HG02885 (cell line): ENCODE results near the gene MSANTD3.

Source experiments
- ATAC-seq: cut with Tn5 transposase; IDR thresholded peaks from one replicate; pipeline ENCODE4 v1.9.1; 2021; ENCODE audit warnings: mild to moderate bottlenecking; ENCODE audit not compliant: unreplicated experiment, poor library complexity

The MSANTD3 gene

DNA sequence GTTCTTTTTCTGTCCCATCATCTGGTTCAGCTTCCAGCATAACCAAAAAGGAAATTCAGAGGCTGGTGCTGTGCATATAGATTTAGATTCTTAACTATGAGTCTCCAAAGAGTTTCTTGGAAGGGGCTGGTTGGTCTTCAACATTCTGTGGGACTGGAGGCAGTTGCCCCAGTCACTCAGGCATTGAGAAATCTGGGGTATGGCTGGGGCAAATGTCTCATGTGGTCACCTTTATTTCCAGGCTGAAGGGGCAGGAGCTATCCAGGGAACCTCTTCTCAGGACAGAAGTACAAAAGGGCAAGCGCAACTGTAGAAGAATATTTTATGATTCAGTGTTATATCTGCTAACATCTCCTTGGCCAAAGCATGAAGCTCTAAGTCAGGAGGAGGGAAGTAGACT lies 30.6 kb downstream of the MSANTD3 start:
- no peak for ATAC-seq

DNA sequence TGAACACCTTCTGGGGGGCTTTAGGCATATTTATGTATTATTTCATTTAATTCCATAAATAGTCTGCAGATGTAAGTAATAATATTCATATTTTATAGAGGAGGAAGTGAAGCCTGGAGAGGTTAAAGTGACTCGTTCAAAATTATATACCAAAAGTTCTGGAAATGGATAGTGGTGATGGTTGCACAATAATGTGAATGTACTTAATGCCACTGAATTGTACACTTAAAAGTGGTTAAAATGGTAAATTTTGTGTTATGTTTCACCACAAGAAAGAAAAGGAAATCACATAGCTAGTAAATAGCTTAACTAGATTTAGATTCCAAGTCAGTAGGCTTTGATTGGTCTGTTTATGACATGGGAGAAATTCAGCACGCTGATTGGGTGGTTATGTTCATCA lies 33.0 kb downstream of the MSANTD3 start:
- no peak for ATAC-seq

DNA sequence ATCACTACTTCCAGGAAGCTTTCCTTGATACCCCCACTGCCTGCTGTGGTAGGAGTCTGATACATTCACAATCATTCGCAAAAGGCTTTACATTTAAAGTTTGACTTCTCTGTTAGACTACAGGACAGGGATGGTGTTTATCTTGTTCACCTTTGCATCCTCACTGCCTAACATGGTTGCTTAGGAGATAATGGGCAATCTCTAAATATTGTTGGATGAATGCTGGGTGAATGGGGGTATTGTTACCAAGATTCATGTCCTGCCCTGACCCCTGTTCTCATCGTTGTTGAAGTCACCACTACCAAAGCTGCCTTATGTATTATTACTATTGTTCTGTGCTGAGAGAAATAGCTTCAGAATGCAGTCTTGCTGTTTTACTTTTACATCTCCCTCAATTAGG lies 38.3 kb downstream of the MSANTD3 start:
- no peak for ATAC-seq

DNA sequence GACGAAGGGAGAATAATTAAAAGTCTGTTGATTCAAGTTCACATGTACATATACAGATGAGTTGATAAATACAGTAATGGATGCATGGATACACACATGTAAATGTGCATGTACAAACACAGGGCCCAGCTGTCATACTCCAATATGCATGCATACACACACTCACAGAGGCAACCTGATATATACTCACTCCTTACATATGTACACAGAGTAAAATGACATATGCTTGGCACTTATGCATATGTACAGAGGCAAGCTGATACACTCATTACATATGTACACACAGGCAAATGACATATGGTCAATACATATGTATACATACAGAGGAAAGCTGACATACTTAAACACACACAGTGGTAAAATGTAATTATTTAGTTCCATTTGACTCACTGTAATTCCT lies 38.8 kb downstream of the MSANTD3 start:
- ATAC-seq = no peak

DNA sequence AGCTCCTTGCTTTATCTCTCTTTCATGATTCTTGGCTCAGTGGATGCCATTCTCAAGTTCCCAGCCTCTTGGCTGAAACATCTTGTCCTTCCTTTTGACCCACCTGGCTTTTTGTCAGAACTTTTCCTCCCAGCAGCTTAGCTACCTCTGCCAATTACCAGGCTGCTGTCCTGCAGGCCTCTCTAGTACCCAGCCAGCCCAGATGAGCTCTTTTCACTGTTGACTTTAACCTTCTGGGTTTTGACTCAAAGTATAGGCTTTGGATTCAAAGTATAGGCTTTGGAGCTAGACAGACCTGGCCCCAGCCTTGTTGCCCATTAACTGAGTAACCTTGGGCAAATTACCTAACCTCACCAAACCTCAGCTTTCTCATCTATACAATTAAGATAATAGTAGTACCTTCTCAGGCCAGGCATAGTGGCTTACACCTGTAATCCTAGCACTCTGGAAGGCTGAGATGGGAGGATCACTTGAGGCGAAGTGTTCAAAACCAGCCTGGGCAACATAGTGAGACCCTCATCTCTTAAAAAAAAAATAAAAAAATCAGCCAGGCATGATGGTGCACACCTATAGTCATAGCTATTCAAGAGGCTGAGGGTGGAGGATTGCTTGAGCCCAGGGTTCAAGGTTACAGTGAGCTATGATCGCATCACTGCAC lies 39.4 kb downstream of the MSANTD3 start:
- ATAC-seq = no peak

DNA sequence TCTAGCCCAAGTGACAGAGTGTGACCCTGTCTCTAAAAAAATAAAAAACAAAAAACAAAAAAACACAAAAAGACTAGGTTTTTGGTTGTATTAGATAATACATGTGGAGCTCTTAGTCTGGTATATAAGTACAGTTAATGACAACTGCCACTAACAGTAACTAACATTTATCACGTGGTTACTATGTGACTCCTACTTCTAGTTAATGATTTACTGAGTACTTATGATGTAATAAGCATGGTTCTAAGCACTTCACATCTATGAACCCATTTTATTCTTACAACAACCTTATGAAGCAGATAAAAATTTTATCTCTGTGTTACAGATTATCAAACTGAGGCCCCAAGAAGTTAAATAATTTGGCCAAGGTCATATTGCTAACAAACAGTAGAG lies 39.9 kb downstream of the MSANTD3 start:
- no peak for ATAC-seq

DNA sequence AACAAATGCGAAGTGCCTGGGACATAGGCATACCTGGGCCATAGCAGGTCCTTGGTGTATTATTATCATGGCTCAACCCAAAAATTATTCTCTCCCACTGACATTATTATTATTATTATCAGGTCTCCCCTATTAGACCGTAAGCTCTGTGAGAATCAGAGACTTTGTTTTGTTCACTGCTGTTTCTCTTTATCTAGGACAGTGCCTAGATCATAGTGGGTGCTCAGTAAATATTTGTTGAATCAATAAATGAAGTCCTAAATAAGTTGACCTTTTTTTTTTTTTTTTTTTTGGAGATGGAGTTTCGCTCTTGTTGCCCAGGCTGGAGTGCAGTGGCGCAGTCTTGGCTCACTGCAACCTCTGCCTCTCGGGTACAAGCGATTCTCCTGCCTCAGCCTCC lies 41.1 kb downstream of the MSANTD3 start:
- no peak for ATAC-seq

DNA sequence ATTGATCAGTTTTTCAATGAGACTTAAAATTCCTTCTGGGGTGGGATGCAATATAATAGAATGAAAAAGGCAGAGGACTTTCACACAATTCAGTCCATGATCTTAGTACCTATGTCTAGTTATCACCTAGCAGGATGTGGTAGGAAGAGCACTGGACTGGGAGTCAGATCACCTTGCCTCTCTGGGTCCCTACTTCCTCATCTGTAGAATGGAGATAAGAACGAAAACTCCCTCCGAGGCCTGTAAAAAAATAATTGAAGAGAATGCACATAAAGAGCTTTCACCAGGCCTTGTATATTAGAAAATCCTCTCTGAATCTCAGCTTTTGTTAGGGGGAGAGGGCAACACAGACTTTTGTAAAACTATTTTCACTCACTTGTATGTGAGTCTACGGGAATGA lies 45.3 kb downstream of the MSANTD3 start:
- ATAC-seq = no peak

DNA sequence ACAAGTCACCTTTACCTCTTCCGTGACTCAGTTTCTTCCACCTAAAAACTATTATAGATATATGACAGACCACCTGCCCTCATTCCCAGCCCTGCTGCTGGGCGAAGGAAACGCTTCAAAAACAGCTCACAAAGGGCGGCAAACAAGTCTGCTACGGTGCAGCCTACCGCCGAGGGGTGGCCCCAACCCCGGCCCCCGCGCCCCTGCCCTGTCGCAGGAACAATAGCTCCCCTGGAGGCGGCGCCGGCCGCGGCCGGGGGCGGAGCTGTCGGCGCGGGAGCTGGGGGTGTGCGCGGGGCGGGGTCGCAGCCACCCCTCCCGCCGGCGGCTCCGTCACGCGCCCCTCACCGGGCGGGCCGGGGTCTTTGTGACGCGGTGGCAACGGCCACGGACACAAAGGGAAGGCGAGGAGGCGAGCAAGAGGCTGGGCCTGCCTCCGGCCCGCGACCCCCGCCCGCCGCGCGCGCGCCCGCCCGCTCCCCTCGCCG lies 45.9 kb downstream of the MSANTD3 start, which contains the start of gene TMEFF1:
Gene TMEFF1, plus strand, starts transcription at position 362 of the 488 bp plus-strand sequence. CDS start 396 bp downstream, outside the sequence.
- peak; percentile 72 for ATAC-seq

DNA sequence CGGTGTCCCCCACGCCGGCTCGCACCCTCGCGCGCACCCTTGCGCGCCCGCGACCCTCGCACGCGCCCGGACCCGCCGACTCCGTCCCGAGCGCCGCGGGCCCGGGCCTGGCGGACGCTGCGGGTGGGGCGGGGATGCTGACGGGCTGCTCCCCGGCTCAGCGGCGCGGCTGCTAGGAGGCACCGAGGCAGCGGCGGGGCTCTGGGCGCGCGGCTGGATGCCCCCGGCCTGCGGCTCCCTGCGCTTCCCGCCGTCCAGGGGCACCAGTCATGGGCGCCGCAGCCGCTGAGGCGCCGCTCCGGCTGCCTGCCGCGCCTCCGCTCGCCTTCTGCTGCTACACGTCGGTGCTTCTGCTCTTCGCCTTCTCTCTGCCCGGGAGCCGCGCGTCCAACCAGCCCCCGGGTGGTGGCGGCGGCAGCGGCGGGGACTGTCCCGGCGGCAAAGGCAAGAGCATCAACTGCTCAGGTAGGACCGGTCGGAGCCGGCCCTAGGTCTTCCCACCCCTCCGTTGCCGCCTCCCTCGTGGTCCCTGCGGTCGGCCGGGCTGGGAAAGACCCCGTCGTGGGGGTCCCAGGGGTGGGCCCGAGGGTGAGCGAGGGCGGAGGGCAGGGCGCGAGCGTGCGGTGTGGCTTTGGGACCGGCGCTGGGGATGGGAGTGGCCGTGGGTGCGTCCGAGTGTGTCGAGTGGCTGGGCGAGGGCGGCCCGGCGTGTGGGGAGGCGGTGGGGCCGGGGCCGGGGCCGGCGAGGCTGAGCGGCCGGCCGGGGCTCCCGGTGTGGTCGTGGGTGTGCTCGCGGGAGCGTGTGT lies 46.5 kb downstream of the MSANTD3 start:
- peak; percentile 69 for ATAC-seq

DNA sequence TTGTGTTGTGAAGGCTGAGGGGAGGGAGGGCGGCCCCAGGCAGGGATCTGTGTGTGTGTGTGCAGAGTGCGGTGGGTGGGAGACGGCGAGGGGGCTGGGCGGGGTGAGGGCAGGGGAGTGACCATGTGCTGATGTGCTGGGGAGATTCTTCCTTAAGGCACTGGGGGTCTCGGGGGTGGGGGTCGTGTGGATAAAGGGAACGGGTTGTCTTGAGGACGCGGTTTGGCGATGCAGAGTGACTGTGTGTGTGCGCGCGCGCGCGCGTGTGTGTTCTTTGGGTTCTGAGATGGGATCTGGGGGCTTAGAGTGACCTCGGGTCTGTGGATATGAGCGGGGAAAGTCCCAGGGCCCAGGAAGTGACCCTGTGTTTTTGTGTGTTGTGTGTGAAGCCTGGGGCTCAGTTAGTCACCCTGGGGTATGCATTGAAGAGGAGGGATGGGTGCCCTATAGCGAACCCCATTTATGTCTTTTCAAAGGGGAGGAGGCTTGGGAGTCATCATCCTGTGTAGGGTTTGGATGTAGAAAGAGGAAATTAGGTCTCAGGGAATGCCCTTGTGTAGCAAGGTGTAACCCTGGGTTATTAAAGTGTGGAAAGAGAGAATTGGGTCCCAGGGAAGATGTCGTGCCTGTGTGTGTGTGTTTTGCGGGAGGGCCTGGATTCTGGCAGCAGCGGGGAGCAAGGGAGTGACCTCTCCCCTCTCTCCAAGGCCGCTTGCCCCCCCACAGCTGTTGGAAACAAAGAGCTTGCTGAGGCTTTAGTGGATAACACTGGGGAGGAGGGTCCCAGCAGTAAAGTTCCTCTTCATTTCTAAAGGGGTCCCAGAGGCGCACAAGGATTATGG lies 47.4 kb downstream of the MSANTD3 start:
- no peak for ATAC-seq

DNA sequence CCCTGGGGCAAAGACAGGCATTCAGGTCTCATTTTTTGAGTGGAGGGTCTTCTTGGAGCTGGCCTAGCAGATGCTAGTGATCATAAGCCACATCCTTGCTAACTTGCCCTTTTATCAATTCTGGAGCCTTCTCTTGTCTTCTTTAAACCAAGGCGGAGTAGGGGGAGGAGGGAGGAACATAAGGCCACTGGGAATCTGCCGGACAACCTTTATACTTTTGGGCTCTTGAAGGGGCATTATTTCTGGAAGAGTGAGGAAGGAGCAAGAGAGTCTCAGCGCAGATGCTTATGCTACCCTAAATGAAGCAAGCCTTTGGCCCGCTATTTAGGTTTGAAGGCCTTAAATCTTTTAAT lies 48.0 kb downstream of the MSANTD3 start:
- no peak for ATAC-seq

DNA sequence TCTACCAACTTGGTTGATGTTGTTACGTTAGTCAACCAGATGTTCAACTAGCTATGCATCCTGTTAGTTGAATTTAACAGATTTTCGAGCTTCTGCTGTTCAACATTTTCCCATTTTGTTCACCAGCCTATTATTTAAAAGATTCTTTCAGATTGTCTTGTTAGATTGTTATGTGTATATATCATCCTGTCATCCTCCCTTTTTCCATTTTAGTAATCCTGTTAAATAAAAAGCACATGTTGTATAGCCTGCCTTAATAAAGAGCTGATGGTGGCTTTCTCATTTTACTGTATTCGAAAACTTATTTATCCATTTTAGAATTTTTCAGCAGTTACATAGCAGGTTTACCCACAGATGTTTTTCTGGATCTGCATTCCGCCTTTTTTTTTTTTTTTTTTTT lies 50.3 kb downstream of the MSANTD3 start:
- no peak for ATAC-seq

DNA sequence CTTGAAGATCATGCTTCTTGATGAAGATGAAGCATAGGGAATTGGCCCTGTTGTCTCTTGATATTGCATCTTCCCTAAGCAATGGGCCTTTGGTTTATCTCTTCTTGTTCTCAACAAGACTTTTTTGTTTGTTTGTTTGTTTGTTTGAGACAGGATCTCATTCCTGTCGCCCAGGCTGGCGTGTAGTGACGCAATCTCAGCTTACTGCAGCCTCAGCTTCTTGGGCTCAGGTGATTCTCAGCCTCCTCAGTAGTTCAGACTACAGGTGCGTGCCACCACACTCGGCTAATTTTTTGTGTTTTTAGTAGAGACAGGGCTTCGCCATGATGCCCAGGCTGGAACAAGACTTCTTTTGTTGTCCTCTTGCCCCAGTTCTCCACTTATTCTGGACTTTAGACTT lies 51.2 kb downstream of the MSANTD3 start:
- no peak for ATAC-seq

DNA sequence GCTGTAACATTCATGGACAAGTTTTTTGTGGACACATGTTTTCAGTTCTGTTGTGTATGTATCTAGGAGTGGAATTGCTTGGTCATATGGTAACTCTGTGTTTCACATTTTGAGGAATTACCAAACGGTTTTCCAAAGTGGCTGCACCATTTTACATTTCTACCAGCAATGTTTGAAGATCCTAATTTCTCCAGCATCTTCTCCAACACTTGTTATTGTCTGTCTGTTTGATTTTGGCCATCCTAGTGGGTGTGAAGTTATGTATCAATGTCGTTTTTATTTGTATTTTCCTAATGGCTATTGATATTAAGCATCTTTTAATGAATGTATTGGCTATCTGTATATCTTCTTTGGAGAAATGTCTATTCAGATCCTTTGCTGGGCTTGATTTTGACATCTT lies 52.9 kb downstream of the MSANTD3 start:
- ATAC-seq = no peak

DNA sequence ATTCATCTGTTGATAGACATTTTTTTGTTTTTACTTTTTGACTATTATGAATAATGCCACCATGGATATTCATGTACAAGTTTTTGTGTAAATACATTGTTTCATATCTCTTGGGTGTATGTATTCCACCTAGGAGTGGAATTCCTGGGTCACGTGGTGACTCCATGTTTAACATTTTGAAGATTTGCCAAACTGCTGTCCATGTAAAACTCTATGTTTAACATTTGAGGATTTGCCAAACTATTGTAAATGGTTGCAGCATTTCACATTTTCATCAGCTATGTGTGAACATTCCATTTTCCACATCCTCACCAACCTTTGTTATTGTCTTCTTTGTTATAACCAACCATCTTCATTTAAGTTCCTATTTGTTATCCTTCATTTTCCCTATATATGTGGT lies 58.3 kb downstream of the MSANTD3 start:
- no peak for ATAC-seq

DNA sequence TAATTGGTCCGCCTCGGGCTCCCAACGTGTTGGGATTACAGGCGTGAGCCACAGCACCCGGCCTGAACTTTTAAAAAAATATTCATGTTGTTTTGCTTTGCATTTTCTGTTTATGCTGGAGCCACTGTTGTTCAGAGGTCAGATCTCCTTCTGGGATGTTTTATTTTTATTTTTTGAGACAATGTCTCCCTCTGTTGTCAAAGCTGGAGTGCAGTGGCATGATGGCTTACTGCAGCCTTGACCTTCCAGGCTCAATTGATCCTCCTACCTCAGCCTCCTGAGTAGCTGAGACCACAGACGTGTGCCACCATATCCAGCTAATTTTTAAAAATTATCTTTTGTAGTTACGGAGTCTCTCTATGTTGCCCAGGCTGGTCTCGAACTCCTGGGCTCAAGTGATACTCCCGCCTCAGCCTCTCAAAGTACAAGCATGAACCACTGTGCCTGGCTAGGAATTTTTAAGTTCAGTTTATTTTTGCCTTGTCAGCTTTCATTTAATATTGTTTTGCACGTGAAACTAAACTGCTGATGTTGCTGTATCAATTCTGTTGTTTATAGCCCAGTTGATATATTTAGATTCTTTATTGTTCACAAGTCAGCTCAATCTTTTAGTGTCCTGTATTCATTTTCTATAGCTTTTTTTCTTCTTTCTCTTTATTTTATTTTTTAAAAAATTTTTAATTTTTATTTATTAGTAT lies 59.7 kb downstream of the MSANTD3 start:
- ATAC-seq = no peak

DNA sequence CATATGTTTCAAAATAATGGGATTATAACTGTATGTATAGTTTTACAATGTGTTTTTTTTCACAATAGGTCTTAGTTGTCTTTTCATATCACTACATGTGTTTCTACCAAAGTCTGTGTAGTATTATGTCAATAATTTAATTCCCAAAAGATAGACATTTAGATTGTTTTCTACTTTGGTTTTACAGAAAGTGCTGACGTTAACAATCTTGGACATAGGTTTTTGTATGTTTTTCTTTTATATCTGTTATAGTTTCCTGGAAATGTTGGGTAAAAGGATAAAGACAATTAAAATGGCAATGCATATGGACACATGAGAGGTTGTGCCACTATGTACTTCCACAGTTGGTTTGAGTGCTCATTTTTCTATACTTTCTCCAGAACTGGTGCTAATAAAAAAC lies 61.2 kb downstream of the MSANTD3 start:
- ATAC-seq = no peak

DNA sequence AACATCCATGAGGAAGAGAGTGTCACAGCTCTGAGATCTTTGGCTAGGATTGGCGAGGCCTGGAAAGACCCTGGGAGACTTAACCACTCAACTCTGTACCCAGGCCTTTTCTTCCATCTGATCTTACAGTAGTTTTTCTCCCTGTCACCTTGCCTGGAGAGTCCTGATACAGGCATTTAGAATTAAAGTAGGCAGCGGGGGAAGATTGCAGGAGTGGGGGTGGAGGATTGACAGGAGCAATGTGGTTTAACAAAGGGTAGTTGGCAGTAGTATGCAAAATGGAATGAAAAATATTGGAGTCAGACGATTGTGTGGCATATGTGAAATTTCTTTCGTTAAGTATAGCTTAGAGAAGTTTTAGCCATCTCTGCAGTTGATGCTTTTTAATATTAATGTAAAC lies 62.9 kb downstream of the MSANTD3 start:
- ATAC-seq = no peak

DNA sequence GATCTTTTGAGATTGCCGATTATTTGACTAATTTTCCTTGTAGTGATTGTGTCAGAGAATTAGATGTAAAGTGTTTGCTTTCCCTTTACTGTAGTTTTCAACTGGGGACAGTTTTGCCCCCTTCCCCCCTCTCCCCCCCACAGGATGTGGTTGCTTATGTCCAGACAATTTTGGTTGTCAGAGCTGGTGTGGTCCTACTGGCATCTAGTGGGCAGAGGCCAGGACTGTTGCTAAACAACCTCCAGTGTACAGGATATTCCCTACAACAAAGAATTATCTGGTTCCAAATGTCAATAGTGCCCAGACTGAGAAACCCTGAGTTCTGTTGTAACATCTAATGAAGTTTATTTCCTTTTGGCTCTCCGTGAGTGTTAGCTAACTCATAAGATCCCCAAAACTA lies 66.0 kb downstream of the MSANTD3 start:
- no peak for ATAC-seq
